Measurements from ENCODE around the gene ABHD6.

DNA sequence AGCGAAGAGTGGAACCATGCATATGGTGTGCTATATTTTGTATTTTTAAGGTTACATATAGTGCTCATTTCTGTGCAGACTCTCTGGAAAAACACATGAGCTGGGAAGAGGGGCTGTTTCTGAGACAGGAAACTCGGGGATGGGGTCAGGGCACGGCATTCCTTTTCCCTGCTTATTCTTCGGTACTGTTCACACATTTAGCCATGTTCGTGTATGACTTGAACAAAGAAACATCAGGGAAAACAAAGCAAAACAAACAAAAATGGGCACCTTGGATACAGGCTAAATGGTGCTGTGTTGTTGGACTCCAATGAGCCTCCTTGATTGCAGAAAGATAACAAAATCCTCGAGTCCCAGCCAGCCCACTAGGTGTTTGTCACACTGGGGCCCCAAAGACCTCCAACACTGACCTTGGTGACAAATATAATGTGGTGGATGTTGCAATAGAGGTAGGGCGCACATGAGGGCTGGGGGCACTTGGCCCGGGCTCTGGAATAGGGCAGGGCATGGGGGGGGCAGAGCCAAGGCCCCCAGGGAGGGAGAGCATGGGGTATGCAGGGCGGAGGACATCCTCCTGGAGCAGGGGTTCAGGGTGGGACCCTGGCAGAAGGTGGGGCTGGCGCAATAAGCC, 46.1 kb upstream of the ABHD6 start:
- no peak for TF ChIP-seq ELF4 (IDR thresholded peaks at IDR 0.05)
- no peak for TF ChIP-seq L3MBTL2 (conservative IDR thresholded peaks at IDR 0.05)
